ENCODE measurements around the gene ADORA1.

- TF ChIP-seq CTCF (tag by site-specific recombination; IDR thresholded peaks at IDR 0.05) (no peak), GLIS2 (tag by site-specific recombination; IDR thresholded peaks at IDR 0.05) (no peak)
Measured at GRCh38 chr1:203181586-203182386, 54.3 kb downstream of the ADORA1 start.

Measured in HEK293 (cell line).